C4-2B (cell line): ENCODE data around the gene ZNF446.
A peak's percentile ranks its signal among the peaks of the same experiment; 100 is the strongest.

Experiments
- H3K27ac ChIP-seq: fragments of 450-650 bp; 2 replicates; pipeline ENCODE4 v1.5.1; 2017
- ZFX ChIP-seq: fragments of 450-650 bp; IDR thresholded peaks from 2 replicates; pipeline ENCODE4 v1.6.1; 2017
- TF ChIP-seq, protein P1 (sequence below): fragments of 450-650 bp; conservative IDR thresholded peaks from 2 replicates; pipeline ENCODE4 v1.5.1; 2017; ENCODE audit warnings: mild to moderate bottlenecking

The ZNF446 gene

DNA sequence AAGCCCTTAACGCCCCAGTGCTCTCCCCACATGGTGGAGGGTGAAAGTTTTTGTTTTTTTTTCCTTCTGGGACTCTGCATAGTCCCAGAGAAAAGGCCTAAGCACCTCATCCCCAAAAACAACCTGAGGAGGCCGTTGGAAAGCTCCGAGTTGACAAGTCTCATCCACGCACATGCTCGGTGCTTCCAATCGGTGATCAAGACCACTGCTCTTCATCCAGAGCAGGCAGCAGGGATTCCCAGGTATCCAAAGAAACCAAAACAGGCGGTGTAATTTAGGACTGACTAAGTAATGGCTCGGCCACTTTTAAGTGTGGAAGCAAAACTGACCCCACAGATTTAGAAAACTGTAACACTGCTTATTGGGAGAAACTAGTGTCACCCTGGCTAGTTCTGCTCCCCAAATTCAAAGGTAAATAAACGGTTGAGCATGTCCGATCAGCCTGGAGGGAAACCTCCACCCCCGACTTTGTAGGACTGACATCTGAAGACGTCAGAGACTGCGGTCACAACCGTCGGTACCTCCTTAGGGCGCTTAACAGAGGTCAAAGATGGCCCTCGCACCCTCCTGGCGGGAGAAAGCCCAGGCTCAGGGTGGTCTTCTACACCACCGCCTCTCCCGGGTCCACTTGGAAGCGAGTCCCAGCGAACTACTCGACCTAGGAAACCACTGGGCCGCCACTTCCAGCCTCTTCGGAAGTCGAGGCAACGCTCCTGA is 997 bp upstream of the ZNF446 start:
- TF ChIP-seq ZFX, result no peak
- TF ChIP-seq, protein P1, sequence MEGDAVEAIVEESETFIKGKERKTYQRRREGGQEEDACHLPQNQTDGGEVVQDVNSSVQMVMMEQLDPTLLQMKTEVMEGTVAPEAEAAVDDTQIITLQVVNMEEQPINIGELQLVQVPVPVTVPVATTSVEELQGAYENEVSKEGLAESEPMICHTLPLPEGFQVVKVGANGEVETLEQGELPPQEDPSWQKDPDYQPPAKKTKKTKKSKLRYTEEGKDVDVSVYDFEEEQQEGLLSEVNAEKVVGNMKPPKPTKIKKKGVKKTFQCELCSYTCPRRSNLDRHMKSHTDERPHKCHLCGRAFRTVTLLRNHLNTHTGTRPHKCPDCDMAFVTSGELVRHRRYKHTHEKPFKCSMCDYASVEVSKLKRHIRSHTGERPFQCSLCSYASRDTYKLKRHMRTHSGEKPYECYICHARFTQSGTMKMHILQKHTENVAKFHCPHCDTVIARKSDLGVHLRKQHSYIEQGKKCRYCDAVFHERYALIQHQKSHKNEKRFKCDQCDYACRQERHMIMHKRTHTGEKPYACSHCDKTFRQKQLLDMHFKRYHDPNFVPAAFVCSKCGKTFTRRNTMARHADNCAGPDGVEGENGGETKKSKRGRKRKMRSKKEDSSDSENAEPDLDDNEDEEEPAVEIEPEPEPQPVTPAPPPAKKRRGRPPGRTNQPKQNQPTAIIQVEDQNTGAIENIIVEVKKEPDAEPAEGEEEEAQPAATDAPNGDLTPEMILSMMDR, result no peak
- peak overlapping the region; percentile 89 for H3K27ac ChIP-seq

DNA sequence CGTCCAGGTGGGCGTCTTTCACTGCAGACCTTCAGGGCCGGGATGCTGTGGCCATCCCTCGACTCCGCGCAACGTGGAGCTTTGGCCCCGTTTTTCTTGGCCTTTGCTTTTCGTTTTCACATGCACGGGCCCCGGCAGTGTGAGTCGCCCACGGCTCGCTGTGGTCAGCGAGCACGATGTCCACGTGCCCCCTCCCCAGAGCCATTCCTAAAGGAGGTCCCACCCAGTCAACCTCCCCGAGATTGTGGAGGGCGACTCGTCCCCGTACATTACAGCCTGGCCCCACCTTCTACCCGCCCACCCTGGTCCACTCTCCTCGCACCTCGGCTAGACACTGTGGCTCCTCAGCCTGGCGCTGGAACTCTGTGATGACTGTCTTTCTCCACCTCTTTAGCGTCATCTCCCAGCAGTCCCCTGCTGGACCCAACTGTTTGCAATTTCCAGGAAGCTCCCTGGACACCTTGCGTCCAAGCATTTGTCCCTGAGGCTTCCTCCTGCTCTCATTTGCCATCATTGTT is 405 bp downstream of the ZNF446 start:
- H3K27ac ChIP-seq, result peak overlapping the region; percentile 89
- TF ChIP-seq, protein P1, result no peak
- peak; percentile 57; the same call in 1 of the 2 replicates for TF ChIP-seq ZFX

DNA sequence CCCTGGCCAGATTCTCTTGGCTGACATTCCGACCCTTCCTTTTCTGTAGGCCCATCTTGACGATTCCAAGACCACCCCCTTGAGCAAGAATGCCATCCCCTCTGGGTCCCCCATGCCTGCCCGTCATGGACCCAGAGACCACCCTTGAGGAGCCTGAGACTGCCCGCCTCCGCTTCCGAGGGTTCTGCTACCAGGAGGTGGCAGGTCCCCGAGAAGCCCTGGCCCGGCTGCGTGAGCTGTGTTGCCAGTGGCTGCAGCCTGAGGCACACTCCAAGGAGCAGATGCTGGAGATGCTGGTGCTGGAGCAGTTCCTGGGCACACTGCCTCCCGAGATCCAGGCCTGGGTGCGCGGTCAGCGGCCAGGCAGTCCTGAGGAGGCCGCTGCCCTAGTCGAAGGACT is 978 bp downstream of the ZNF446 start:
- TF ChIP-seq, protein P1, result no peak
- no peak for TF ChIP-seq ZFX
- H3K27ac ChIP-seq, result peak overlapping the region; percentile 89

DNA sequence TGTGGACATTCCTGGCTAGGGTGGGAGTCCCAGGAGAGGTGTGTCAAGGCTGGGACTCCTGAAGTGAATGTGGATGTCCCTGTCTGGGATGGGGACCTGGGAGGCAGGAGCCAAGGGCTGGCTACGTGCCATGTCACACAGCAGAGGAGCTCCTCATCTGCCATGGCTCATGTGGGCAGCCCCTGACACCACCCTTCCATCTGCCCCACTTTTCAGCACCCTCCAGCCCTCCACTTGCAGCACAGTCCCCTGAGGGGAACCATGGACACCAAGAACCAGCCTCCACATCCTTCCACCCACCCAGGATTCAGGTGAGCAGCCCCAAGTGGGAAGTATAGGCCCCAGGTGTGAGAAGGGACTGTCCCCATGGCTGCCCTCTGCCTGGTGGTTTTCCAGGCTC is 1.7 kb downstream of the ZNF446 start:
- TF ChIP-seq, protein P1, result no peak
- TF ChIP-seq ZFX, result no peak
- no peak overlapping the region; the same call in 1 of the 2 replicates for H3K27ac ChIP-seq

DNA sequence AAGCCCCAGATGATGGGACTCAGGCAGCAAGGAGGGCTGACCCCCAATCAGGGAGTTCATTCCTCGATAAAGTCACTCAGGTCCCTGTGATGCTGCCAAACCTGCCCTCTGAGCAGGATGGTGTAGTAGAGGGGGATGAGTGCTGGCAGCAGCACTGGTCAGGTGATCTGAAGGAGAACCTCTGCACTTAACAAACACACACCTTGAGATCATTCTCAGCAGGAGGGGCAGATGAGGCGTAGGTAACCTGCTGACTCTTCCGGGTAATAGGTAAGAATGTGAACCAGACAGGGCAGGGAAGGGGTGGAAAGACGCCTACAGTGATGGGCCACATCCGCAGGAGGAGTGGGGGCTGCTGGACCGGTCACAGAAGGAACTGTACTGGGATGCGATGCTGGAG is 3.2 kb downstream of the ZNF446 start:
- TF ChIP-seq ZFX, result no peak
- TF ChIP-seq, protein P1, result no peak
- no peak overlapping the region; the same call in 1 of the 2 replicates for H3K27ac ChIP-seq

DNA sequence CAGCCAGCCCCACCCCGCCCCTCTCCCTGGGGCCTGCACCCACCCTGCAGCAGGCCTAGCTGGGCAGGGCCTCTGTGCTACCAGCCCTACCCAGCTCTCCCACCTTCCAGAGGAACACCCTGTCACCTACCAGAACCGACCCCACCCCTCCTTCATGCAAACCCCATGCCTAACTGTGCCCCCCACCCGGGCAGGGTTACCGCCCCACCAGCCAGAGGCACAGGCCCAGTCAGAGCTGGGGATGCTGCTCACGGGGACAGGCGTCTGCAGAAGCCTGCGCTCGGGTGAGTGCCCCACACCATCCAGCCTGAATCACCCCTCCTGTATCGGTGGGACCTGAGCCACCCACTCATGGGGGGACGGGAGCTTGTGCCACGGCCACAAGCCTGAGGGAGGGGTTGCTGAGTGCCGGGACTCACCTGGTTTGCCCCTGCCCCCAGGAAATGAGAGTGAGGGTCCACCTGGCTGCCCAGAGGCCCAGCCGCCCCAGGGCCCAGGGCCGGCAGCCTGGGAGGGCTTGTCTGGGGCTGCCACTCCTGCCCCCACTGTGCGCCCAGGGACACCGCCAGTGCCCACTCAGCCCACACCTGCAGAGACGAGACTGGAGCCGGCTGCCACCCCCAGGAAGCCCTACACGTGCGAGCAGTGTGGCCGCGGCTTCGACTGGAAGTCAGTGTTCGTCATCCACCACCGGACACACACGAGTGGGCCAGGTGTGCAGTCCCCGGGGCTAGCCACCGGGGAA is 3.8 kb downstream of the ZNF446 start:
- H3K27ac ChIP-seq, result no peak overlapping the region
- TF ChIP-seq, protein P1, result no peak
- TF ChIP-seq ZFX, result no peak

DNA sequence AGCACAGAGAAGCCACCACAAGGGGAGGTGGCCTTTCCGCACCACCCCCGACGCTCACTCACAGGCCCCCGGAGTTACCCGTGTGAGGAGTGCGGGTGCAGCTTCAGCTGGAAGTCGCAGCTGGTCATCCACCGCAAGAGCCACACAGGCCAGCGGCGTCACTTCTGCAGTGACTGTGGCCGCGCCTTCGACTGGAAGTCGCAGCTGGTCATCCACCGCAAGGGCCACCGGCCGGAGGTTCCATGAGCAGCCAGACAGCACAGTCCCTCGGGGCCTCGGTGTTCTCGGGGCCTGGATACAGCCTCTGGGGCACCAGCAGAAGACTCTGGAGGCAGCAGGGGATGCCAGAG is 4.3 kb downstream of the ZNF446 start:
- no peak overlapping the region for H3K27ac ChIP-seq
- TF ChIP-seq, protein P1, result no peak
- TF ChIP-seq ZFX, result no peak
